CD4-positive, alpha-beta memory T cell (primary cell): ENCODE data around the gene DES. TPM values are rescaled to one million over a fixed set of nuclear protein-coding genes. Genes with fewer than 3 reads are reported as not detected.
A peak's percentile ranks its signal among the peaks of the same experiment; 100 is the strongest.

Experiments
- CTCF ChIA-PET: fragments of 350-600 bp; sonication (Branson Sonifier 250); formaldehyde crosslinking; loops from one replicate; lab custom pipeline; 2021; ENCODE audit warnings: inconsistent platforms; ENCODE audit not compliant: partially characterized antibody; lab: Charles Lee
- POLR2A ChIA-PET: fragments of 350-600 bp; sonication (Branson Sonifier 250); formaldehyde crosslinking; loops from one replicate; lab custom pipeline; 2021; ENCODE audit not compliant: partially characterized antibody; lab: Charles Lee
- DNase-seq, 5 donors: peaks; one replicate each; pipeline versions ENCODE4 v3.0.0 to v3.0.0-alpha.2; 2020 to 2022; ENCODE audit warnings: mixed read lengths in 1 of 5
- H3K27ac ChIP-seq: one replicate; pipeline ENCODE4 v1.7.0; 2013; ENCODE audit warnings: low read depth, low read length
- H3K27me3 ChIP-seq: 2 replicates; pipeline ENCODE4 v1.7.0; 2013; ENCODE audit warnings: mild to moderate bottlenecking, low read length, moderate library complexity; ENCODE audit not compliant: insufficient read depth
- H3K36me3 ChIP-seq: 2 replicates; pipeline ENCODE4 v1.7.0; 2013; ENCODE audit warnings: mild to moderate bottlenecking, low read length, moderate library complexity; ENCODE audit not compliant: insufficient read depth
- H3K4me1 ChIP-seq: 2 replicates; pipeline ENCODE4 v1.7.0; 2013; ENCODE audit warnings: mild to moderate bottlenecking, low read length, moderate library complexity; ENCODE audit not compliant: insufficient read depth
- H3K4me3 ChIP-seq, 2 donors: one replicate each; pipeline ENCODE4 v1.7.0; 2013; ENCODE audit warnings: low read length in 2 of 2, mild to moderate bottlenecking in 1 of 2
- H3K9me3 ChIP-seq, 2 donors: one replicate each; pipeline ENCODE4 v1.7.0; 2013; ENCODE audit warnings: low read length in 2 of 2, control low read depth in 1 of 2; ENCODE audit not compliant: control insufficient read depth in 1 of 2
- H3K27ac Mint-ChIP-seq, 7 donors: one replicate each; pipeline ENCODE4 v1.8.0; 2020 to 2021; ENCODE audit warnings: mixed read lengths in 7 of 7, mild to moderate bottlenecking in 6 of 7, inconsistent platforms in 3 of 7, moderate library complexity in 3 of 7
- H3K27me3 Mint-ChIP-seq, 2 donors: one replicate each; pipeline ENCODE4 v1.8.0; 2020 to 2021; ENCODE audit warnings: mixed read lengths in 2 of 2
- H3K36me3 Mint-ChIP-seq, 2 donors: one replicate each; pipeline ENCODE4 v1.8.0; 2020 to 2021; ENCODE audit warnings: mixed read lengths in 2 of 2, inconsistent platforms in 1 of 2, mild to moderate bottlenecking in 1 of 2
- H3K4me1 Mint-ChIP-seq, 4 donors: one replicate each; pipeline ENCODE4 v1.8.0; 2020 to 2021; ENCODE audit warnings: mixed read lengths in 4 of 4, mild to moderate bottlenecking in 1 of 4
- H3K4me3 Mint-ChIP-seq, 8 donors: one replicate each; pipeline ENCODE4 v1.8.0; 2020 to 2021; ENCODE audit warnings: mixed read lengths in 8 of 8, mild to moderate bottlenecking in 7 of 8, moderate library complexity in 6 of 8, inconsistent platforms in 3 of 8
- H3K9me3 Mint-ChIP-seq, 8 donors: one replicate each; pipeline ENCODE4 v1.8.0; 2020 to 2021; ENCODE audit warnings: mixed read lengths in 8 of 8, mild to moderate bottlenecking in 5 of 8, inconsistent platforms in 3 of 8, moderate library complexity in 1 of 8
- intact Hi-C: fragments of 100-400 bp; cut with micrococcal nuclease; formaldehyde crosslinking; loops from one replicate; pipeline ENCODE4 v1.15.1; 2023
- polyA plus RNA-seq, 2 donors: library from polyadenylated mRNA; unstranded; fragments of 300-500 nt; fragmentation: Illumina TruSeq; gene quantifications; one replicate each; pipeline ENCODE4 v1.2.3, GENCODE V29; 2021
- total RNA-seq, 2 experiments: library from RNA; stranded (reverse); gene quantifications; one replicate each; pipeline ENCODE4 v1.2.3, GENCODE V29; 2021

Gene DES
- total and polyA plus RNA-seq, 4 experiments from 2014 or later = not detected

GRCh38 chr2:219430633-219431615 is 12.7 kb downstream of the DES start:
- H3K4me3 ChIP-seq = no peak overlapping the region
- no peaks in the 10 kb centered on the region for H3K4me1 ChIP-seq
- DNase-seq = no peak
- H3K36me3 ChIP-seq = no peaks in the 10 kb centered on the region
- Mint-ChIP-seq H3K27me3 (peaks cover 6 to 15% of the 10 kb centered on the region in 2 donors), H3K4me3 (peak overlapping the region in 1 of 8 donors; percentile 7), H3K27ac (peak overlapping the region in 1 of 7 donors; percentile 27), H3K4me1 (peaks cover 0 to 7% (median 3%) of the 10 kb centered on the region in 4 donors), H3K9me3 (no peaks in the 10 kb centered on the region), H3K36me3 (no peaks in the 10 kb centered on the region)
- H3K9me3 ChIP-seq = no peaks in the 10 kb centered on the region
- H3K27ac ChIP-seq = no peak overlapping the region
- peaks cover 7% of the 10 kb centered on the region for H3K27me3 ChIP-seq
- ChIA-PET CTCF (interaction anchor here (0.9 to 2.4 kb wide), 4 partner anchors 11 to 99 kb away, joined by 3 to 8 read pairs (median 5); no protein-coding TSS in a partner anchor), POLR2A (no interaction called here)
- intact Hi-C loops = no loop called here

- Mint-ChIP-seq H3K36me3 (no peaks in the 10 kb centered on the region), H3K27ac (no peak overlapping the region), H3K27me3 (peaks cover 6 to 15% of the 10 kb centered on the region in 2 donors), H3K4me1 (peaks cover 0 to 7% (median 3%) of the 10 kb centered on the region in 4 donors), H3K9me3 (no peaks in the 10 kb centered on the region), H3K4me3 (peak overlapping the region in 1 of 8 donors; percentile 41)
- Histone ChIP-seq H3K9me3 (no peaks in the 10 kb centered on the region), H3K27me3 (peaks cover 10% of the 10 kb centered on the region), H3K36me3 (no peaks in the 10 kb centered on the region), H3K4me1 (no peaks in the 10 kb centered on the region), H3K4me3 (no peak overlapping the region), H3K27ac (no peak overlapping the region)
- ChIA-PET CTCF (interaction anchor here (1.0 to 1.4 kb wide), 2 partner anchors 31 to 96 kb away, joined by 3 to 4 read pairs; no protein-coding TSS in a partner anchor), POLR2A (interaction anchor here (0.8 kb wide), 1 partner anchor 154 kb away, joined by 4 read pairs; no protein-coding TSS in a partner anchor)
- intact Hi-C loops = loop anchor here (1.0 kb wide), 1 partner anchor 31 kb away; no protein-coding TSS in a partner anchor
- DNase-seq = peak in 1 of 5 donors; percentile 19
These were observed 15.7 kb downstream of the DES start for GRCh38 chr2:219433666-219434467.

- Mint-ChIP-seq H3K4me1 (peaks cover 0 to 7% (median 3%) of the 10 kb centered on the region in 4 donors), H3K27ac (no peak overlapping the region), H3K9me3 (no peaks in the 10 kb centered on the region), H3K4me3 (no peak overlapping the region), H3K36me3 (no peaks in the 10 kb centered on the region), H3K27me3 (peaks cover 6 to 15% of the 10 kb centered on the region in 2 donors)
- no peak overlapping the region for H3K4me3 ChIP-seq
- no peak overlapping the region for H3K27ac ChIP-seq
- DNase-seq = no peak
- H3K9me3 ChIP-seq = no peaks in the 10 kb centered on the region
- no peaks in the 10 kb centered on the region for H3K4me1 ChIP-seq
- H3K36me3 ChIP-seq = no peaks in the 10 kb centered on the region
- intact Hi-C loops = loop anchor here (1.0 kb wide), 1 partner anchor 31 kb away; no protein-coding TSS in a partner anchor
- POLR2A ChIA-PET = interaction anchor here (0.8 kb wide), 1 partner anchor 155 kb away, joined by 4 read pairs; no protein-coding TSS in a partner anchor
- CTCF ChIA-PET = interaction anchor here (1.0 to 1.4 kb wide), 2 partner anchors 32 to 96 kb away, joined by 3 to 4 read pairs; no protein-coding TSS in a partner anchor
- peaks cover 10% of the 10 kb centered on the region for H3K27me3 ChIP-seq
These were observed 16.2 kb downstream of the DES start for GRCh38 chr2:219434468-219434717.

GRCh38 chr2:219434718-219435525 is 16.7 kb downstream of the DES start, which contains the start of gene SPEG:
Gene SPEG (plus strand): TSS chr2:219434843. CDS start chr2:219434978, 135 bp downstream.
- POLR2A ChIA-PET = interaction anchor here (0.8 kb wide), 1 partner anchor 155 kb away, joined by 4 read pairs; no protein-coding TSS in a partner anchor

GRCh38 chr2:219435701-219436100 is 17.5 kb downstream of the DES start:
- Histone ChIP-seq H3K4me1 (no peaks in the 10 kb centered on the region), H3K4me3 (no peak overlapping the region), H3K9me3 (no peaks in the 10 kb centered on the region), H3K36me3 (no peaks in the 10 kb centered on the region), H3K27ac (no peak overlapping the region), H3K27me3 (peaks cover 10% of the 10 kb centered on the region)
- ChIA-PET CTCF (interaction anchor here (1.2 kb wide), 1 partner anchor 94 kb away, joined by 5 read pairs; no protein-coding TSS in a partner anchor), POLR2A (no interaction called here)
- peaks cover 6 to 16% of the 10 kb centered on the region in 2 donors for H3K27me3 Mint-ChIP-seq
- no peaks in the 10 kb centered on the region for H3K9me3 Mint-ChIP-seq
- no peaks in the 10 kb centered on the region for H3K36me3 Mint-ChIP-seq
- peaks cover 0 to 7% (median 3%) of the 10 kb centered on the region in 4 donors for H3K4me1 Mint-ChIP-seq
- no peak for DNase-seq
- peak overlapping the region in 1 of 8 donors; percentile 32 for H3K4me3 Mint-ChIP-seq
- intact Hi-C loops = no loop called here
- H3K27ac Mint-ChIP-seq = peak overlapping the region in 1 of 7 donors; percentile 53

More at GRCh38 chr2:219434718-219435525, 16.7 kb downstream of the DES start, which contains the start of gene SPEG:
- Histone ChIP-seq H3K27me3 (peaks cover 10% of the 10 kb centered on the region), H3K9me3 (no peaks in the 10 kb centered on the region), H3K36me3 (no peaks in the 10 kb centered on the region), H3K4me3 (no peak within 1 kb of the TSS), H3K27ac (no peak within 1 kb of the TSS), H3K4me1 (no peaks in the 10 kb centered on the region)
- no peaks in the 10 kb centered on the region for H3K9me3 Mint-ChIP-seq
- no peaks in the 10 kb centered on the region for H3K36me3 Mint-ChIP-seq
- intact Hi-C loops = loop anchor here (1.0 kb wide), 1 partner anchor 32 kb away; no protein-coding TSS in a partner anchor
- no peak for DNase-seq
- CTCF ChIA-PET = interaction anchor here (1.2 kb wide), 1 partner anchor 95 kb away, joined by 5 read pairs; no protein-coding TSS in a partner anchor
- peaks cover 0 to 7% (median 3%) of the 10 kb centered on the region in 4 donors for H3K4me1 Mint-ChIP-seq
- H3K27ac Mint-ChIP-seq = no peak within 1 kb of the TSS
- peak within 1 kb of the TSS in 1 of 8 donors; percentile 41 for H3K4me3 Mint-ChIP-seq
- peaks cover 6 to 15% of the 10 kb centered on the region in 2 donors for H3K27me3 Mint-ChIP-seq

GRCh38 chr2:219436491-219436890 is 18.3 kb downstream of the DES start:
- H3K27ac ChIP-seq = no peak overlapping the region
- ChIA-PET CTCF (interaction anchor here (0.8 to 1.0 kb wide), 2 partner anchors 33 to 58 kb away, joined by 3 to 4 read pairs; no protein-coding TSS in a partner anchor), POLR2A (no interaction called here)
- DNase-seq = no peak
- H3K36me3 ChIP-seq = no peaks in the 10 kb centered on the region
- Mint-ChIP-seq H3K27me3 (peaks cover 6 to 21% of the 10 kb centered on the region in 2 donors), H3K4me3 (no peak overlapping the region), H3K9me3 (no peaks in the 10 kb centered on the region), H3K36me3 (no peaks in the 10 kb centered on the region), H3K4me1 (peaks cover 4 to 15% (median 10%) of the 10 kb centered on the region in 4 donors), H3K27ac (no peak overlapping the region)
- peaks cover 6% of the 10 kb centered on the region for H3K4me1 ChIP-seq
- intact Hi-C loops = no loop called here
- H3K27me3 ChIP-seq = peaks cover 10% of the 10 kb centered on the region
- no peak overlapping the region for H3K4me3 ChIP-seq
- no peaks in the 10 kb centered on the region for H3K9me3 ChIP-seq
